Transverse colon (tissue), 4 donors: ENCODE results near the gene MCFD2.

Source experiments
- EP300 ChIP-seq: sonication (generic); formaldehyde crosslinking; IDR thresholded peaks from one replicate; pipeline ENCODE4 v1.6.1; 2017; ENCODE audit warnings: antibody characterized with exemption, low read depth
- POLR2A ChIP-seq: fragments of 450-650 bp; IDR thresholded peaks from one replicate; pipeline ENCODE4 v1.6.1; 2016; ENCODE audit warnings: antibody characterized with exemption, mild to moderate bottlenecking, moderate library complexity
- POLR2AphosphoS5 ChIP-seq, 3 donors: sonication (generic); formaldehyde crosslinking; IDR thresholded peaks; one replicate each; pipeline ENCODE4 v1.6.1; 2016; ENCODE audit warnings: antibody characterized with exemption in 3 of 3
- TF ChIP-seq, protein P1 (sequence below), 5 experiments: fragments of 200-600 bp in 3 of 5; fragments of 450-650 bp in 2 of 5; sonication (generic) in 3 of 5; IDR thresholded peaks; 1 replicate in 2 of 5; 2 replicates in 3 of 5; pipeline ENCODE4 v1.5.1; 2016 to 2017; ENCODE audit warnings: antibody characterized with exemption in 5 of 5, inconsistent platforms in 3 of 5, mild to moderate bottlenecking in 2 of 5, moderate library complexity in 1 of 5

- TF ChIP-seq, protein P1, sequence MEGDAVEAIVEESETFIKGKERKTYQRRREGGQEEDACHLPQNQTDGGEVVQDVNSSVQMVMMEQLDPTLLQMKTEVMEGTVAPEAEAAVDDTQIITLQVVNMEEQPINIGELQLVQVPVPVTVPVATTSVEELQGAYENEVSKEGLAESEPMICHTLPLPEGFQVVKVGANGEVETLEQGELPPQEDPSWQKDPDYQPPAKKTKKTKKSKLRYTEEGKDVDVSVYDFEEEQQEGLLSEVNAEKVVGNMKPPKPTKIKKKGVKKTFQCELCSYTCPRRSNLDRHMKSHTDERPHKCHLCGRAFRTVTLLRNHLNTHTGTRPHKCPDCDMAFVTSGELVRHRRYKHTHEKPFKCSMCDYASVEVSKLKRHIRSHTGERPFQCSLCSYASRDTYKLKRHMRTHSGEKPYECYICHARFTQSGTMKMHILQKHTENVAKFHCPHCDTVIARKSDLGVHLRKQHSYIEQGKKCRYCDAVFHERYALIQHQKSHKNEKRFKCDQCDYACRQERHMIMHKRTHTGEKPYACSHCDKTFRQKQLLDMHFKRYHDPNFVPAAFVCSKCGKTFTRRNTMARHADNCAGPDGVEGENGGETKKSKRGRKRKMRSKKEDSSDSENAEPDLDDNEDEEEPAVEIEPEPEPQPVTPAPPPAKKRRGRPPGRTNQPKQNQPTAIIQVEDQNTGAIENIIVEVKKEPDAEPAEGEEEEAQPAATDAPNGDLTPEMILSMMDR (IDR thresholded peaks at IDR 0.05), result no peak
- TF ChIP-seq POLR2A (no peak), POLR2AphosphoS5 (IDR thresholded peaks at IDR 0.05) (no peak), EP300 (no peak)
Observed at GRCh38 chr2:46943881-46944798, 28.5 kb upstream of the MCFD2 start.
